ENCODE measurements around the gene PASK. TPM values are rescaled to one million over a fixed set of nuclear protein-coding genes. Genes with fewer than 3 reads are reported as not detected.
"Not testable (repeated sequence)": the region's sequence is repeated elsewhere in the genome, so short reads cannot be mapped to it uniquely, and the experiment has no call there.

Gene PASK
- 16.7 TPM for polyA plus RNA-seq
- long read RNA-seq, donor 1, partial matches to known transcripts = 34 of 42 reads
- long read RNA-seq, donor 1, other reads (novel, unspliced or antisense) = 8 of 42 reads
- long read RNA-seq, donor 2, partial matches to known transcripts = 0 of 1 reads
- long read RNA-seq, donor 2, other reads (novel, unspliced or antisense) = 0 of 1 reads
- long read RNA-seq, donor 3 = 0 reads
- long read RNA-seq, donor 4 = 0 reads
- long read RNA-seq, donor 5 = 0 reads
- long read RNA-seq, donor 6, full-length matches to known transcripts = 1 of 1 reads
- long read RNA-seq, donor 6, partial matches to known transcripts = 0 of 1 reads
- long read RNA-seq, donor 6, other reads (novel, unspliced or antisense) = 0 of 1 reads
- long read RNA-seq, donor 7 = 0 reads
- long read RNA-seq, donor 8 = 0 reads
- long read RNA-seq, donor 9 = 0 reads
- long read RNA-seq, donor 10 = 0 reads
- long read RNA-seq, donor 11 = 0 reads

- WGBS (ENCODE audit: insufficient coverage, low lambda C conversion rate) = no CpG with 5 or more reads among the region's 88 CpGs
- peak; percentile 92 to 96 for DNase-seq
- Histone ChIP-seq H3K36me3 (ENCODE audit: control insufficient read depth, insufficient read depth, low read length) (peaks cover 5% of the 10 kb centered on the region), H3K4me1 (ENCODE audit: control insufficient read depth, insufficient read depth, low read length) (peaks cover 8% of the 10 kb centered on the region), H3K9me3 (ENCODE audit: control insufficient read depth, low read depth, low read length) (no peaks in the 10 kb centered on the region), H3K27ac (ENCODE audit: low read length) (peak within 1 kb of the TSS; percentile 44), H3K27me3 (ENCODE audit: control insufficient read depth, insufficient read depth, low read length) (no peaks in the 10 kb centered on the region), H3K4me3 (ENCODE audit: low read length) (peak within 1 kb of the TSS; percentile 69)
Observed at GRCh38 chr2:241148891-241149674, at the start of gene PASK. TSS of gene PASK (minus strand) at chr2:241149472. CDS start at chr2:241143032, 6,440 bp downstream.

GRCh38 chr2:241198381-241199279, 49.4 kb upstream of the PASK start:
- Histone ChIP-seq H3K4me3 (ENCODE audit: low read length) (no peak overlapping the region), H3K36me3 (ENCODE audit: control insufficient read depth, insufficient read depth, low read length) (no peaks in the 10 kb centered on the region), H3K4me1 (ENCODE audit: control insufficient read depth, insufficient read depth, low read length) (no peaks in the 10 kb centered on the region), H3K27me3 (ENCODE audit: control insufficient read depth, insufficient read depth, low read length) (no peaks in the 10 kb centered on the region), H3K27ac (ENCODE audit: low read length) (no peak overlapping the region), H3K9me3 (ENCODE audit: control insufficient read depth, low read depth, low read length) (no peaks in the 10 kb centered on the region)
- no peak for DNase-seq
- no CpG with 5 or more reads among the region's 27 CpGs for WGBS (ENCODE audit: insufficient coverage, low lambda C conversion rate)

GRCh38 chr2:241197947-241198346, 48.7 kb upstream of the PASK start:
- no peak for DNase-seq
- H3K4me1 ChIP-seq (ENCODE audit: control insufficient read depth, insufficient read depth, low read length) = no peaks in the 10 kb centered on the region
- no peak overlapping the region for H3K27ac ChIP-seq (ENCODE audit: low read length)
- no peak overlapping the region for H3K4me3 ChIP-seq (ENCODE audit: low read length)
- no peaks in the 10 kb centered on the region for H3K9me3 ChIP-seq (ENCODE audit: control insufficient read depth, low read depth, low read length)
- H3K36me3 ChIP-seq (ENCODE audit: control insufficient read depth, insufficient read depth, low read length) = no peaks in the 10 kb centered on the region
- H3K27me3 ChIP-seq (ENCODE audit: control insufficient read depth, insufficient read depth, low read length) = no peaks in the 10 kb centered on the region
- 40% methylated on average over 1 of the region's 6 CpGs for WGBS (ENCODE audit: insufficient coverage, low lambda C conversion rate)

GRCh38 chr2:241197246-241197645, 48.0 kb upstream of the PASK start:
- not testable (repeated sequence) for H3K27me3 ChIP-seq (ENCODE audit: control insufficient read depth, insufficient read depth, low read length); H3K4me3 ChIP-seq (ENCODE audit: low read length); DNase-seq; H3K36me3 ChIP-seq (ENCODE audit: control insufficient read depth, insufficient read depth, low read length); H3K4me1 ChIP-seq (ENCODE audit: control insufficient read depth, insufficient read depth, low read length); H3K27ac ChIP-seq (ENCODE audit: low read length); H3K9me3 ChIP-seq (ENCODE audit: control insufficient read depth, low read depth, low read length)
- WGBS (ENCODE audit: insufficient coverage, low lambda C conversion rate) = no CpG with 5 or more reads among the region's 14 CpGs

GRCh38 chr2:241195506-241196130, 46.3 kb upstream of the PASK start:
- Histone ChIP-seq H3K9me3 (ENCODE audit: control insufficient read depth, low read depth, low read length) (no peaks in the 10 kb centered on the region), H3K4me1 (ENCODE audit: control insufficient read depth, insufficient read depth, low read length) (no peaks in the 10 kb centered on the region), H3K27me3 (ENCODE audit: control insufficient read depth, insufficient read depth, low read length) (no peaks in the 10 kb centered on the region), H3K4me3 (ENCODE audit: low read length) (no peak overlapping the region), H3K36me3 (ENCODE audit: control insufficient read depth, insufficient read depth, low read length) (no peaks in the 10 kb centered on the region), H3K27ac (ENCODE audit: low read length) (no peak overlapping the region)
- no CpG with 5 or more reads among the region's 18 CpGs for WGBS (ENCODE audit: insufficient coverage, low lambda C conversion rate)
- DNase-seq = no peak

- DNase-seq = no peak
- Histone ChIP-seq H3K4me3 (ENCODE audit: low read length) (no peak overlapping the region), H3K36me3 (ENCODE audit: control insufficient read depth, insufficient read depth, low read length) (no peaks in the 10 kb centered on the region), H3K27ac (ENCODE audit: low read length) (no peak overlapping the region), H3K9me3 (ENCODE audit: control insufficient read depth, low read depth, low read length) (no peaks in the 10 kb centered on the region), H3K4me1 (ENCODE audit: control insufficient read depth, insufficient read depth, low read length) (no peaks in the 10 kb centered on the region), H3K27me3 (ENCODE audit: control insufficient read depth, insufficient read depth, low read length) (no peaks in the 10 kb centered on the region)
- WGBS (ENCODE audit: insufficient coverage, low lambda C conversion rate) = no CpG with 5 or more reads among the region's 9 CpGs
Observed at GRCh38 chr2:241194811-241195210, 45.5 kb upstream of the PASK start.

- Histone ChIP-seq H3K9me3 (ENCODE audit: control insufficient read depth, low read depth, low read length) (no peaks in the 10 kb centered on the region), H3K4me1 (ENCODE audit: control insufficient read depth, insufficient read depth, low read length) (no peaks in the 10 kb centered on the region), H3K36me3 (ENCODE audit: control insufficient read depth, insufficient read depth, low read length) (no peaks in the 10 kb centered on the region), H3K27ac (ENCODE audit: low read length) (no peak overlapping the region), H3K4me3 (ENCODE audit: low read length) (no peak overlapping the region), H3K27me3 (ENCODE audit: control insufficient read depth, insufficient read depth, low read length) (peaks cover 4% of the 10 kb centered on the region)
- no peak for DNase-seq
- no CpG with 5 or more reads among the region's 8 CpGs for WGBS (ENCODE audit: insufficient coverage, low lambda C conversion rate)
Observed at GRCh38 chr2:241193271-241193670, 44.0 kb upstream of the PASK start.

- no CpG with 5 or more reads among the region's 14 CpGs for WGBS (ENCODE audit: insufficient coverage, low lambda C conversion rate)
- H3K9me3 ChIP-seq (ENCODE audit: control insufficient read depth, low read depth, low read length) = no peaks in the 10 kb centered on the region
Observed at GRCh38 chr2:241191081-241191480, 41.8 kb upstream of the PASK start.

GRCh38 chr2:241190291-241190981, 41.2 kb upstream of the PASK start:
- no CpG with 5 or more reads among the region's 19 CpGs for WGBS (ENCODE audit: insufficient coverage, low lambda C conversion rate)
- no peak for DNase-seq
- H3K4me1 ChIP-seq (ENCODE audit: control insufficient read depth, insufficient read depth, low read length) = no peaks in the 10 kb centered on the region

More at GRCh38 chr2:241191081-241191480, 41.8 kb upstream of the PASK start:
- H3K36me3 ChIP-seq (ENCODE audit: control insufficient read depth, insufficient read depth, low read length) = no peaks in the 10 kb centered on the region
- no peak overlapping the region for H3K27ac ChIP-seq (ENCODE audit: low read length)
- H3K27me3 ChIP-seq (ENCODE audit: control insufficient read depth, insufficient read depth, low read length) = peaks cover 4% of the 10 kb centered on the region
- H3K4me3 ChIP-seq (ENCODE audit: low read length) = no peak overlapping the region
- DNase-seq = peak in 1 of 2 donors; percentile 41
- H3K4me1 ChIP-seq (ENCODE audit: control insufficient read depth, insufficient read depth, low read length) = no peaks in the 10 kb centered on the region

More at GRCh38 chr2:241190291-241190981, 41.2 kb upstream of the PASK start:
- Histone ChIP-seq H3K27ac (ENCODE audit: low read length) (no peak overlapping the region), H3K36me3 (ENCODE audit: control insufficient read depth, insufficient read depth, low read length) (no peaks in the 10 kb centered on the region), H3K9me3 (ENCODE audit: control insufficient read depth, low read depth, low read length) (no peaks in the 10 kb centered on the region), H3K27me3 (ENCODE audit: control insufficient read depth, insufficient read depth, low read length) (peaks cover 4% of the 10 kb centered on the region), H3K4me3 (ENCODE audit: low read length) (no peak overlapping the region)
